ENCODE results near the gene REG1B. TPM values are rescaled to one million over a fixed set of nuclear protein-coding genes. Genes with fewer than 3 reads are reported as not detected.

Gene REG1B
- total RNA-seq, 1 donor from 2014 or later = not detected

DNA sequence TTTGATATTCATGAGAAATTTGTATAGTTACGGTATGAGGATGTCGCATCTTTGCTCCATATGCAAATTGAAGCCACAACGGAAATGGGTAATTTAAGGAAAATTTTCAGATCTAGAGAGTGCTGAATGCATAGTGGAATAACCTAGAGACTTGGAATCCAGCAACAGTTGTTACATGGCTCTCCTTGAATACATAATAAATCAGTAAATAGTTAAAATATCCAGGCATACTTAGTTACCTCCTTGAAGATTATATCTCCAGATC is 37.9 kb upstream of the REG1B start:
- Mint-ChIP-seq H3K27me3 (ENCODE audit: unreplicated experiment) (no peaks in the 10 kb centered on the region), H3K27ac (ENCODE audit: unreplicated experiment) (no peak overlapping the region), H3K4me3 (ENCODE audit: unreplicated experiment) (no peak overlapping the region), H3K36me3 (ENCODE audit: unreplicated experiment) (no peaks in the 10 kb centered on the region), H3K4me1 (ENCODE audit: low read depth, unreplicated experiment) (no peaks in the 10 kb centered on the region), H3K9me3 (ENCODE audit: unreplicated experiment) (no peaks in the 10 kb centered on the region)
- TF ChIP-seq, protein P1, sequence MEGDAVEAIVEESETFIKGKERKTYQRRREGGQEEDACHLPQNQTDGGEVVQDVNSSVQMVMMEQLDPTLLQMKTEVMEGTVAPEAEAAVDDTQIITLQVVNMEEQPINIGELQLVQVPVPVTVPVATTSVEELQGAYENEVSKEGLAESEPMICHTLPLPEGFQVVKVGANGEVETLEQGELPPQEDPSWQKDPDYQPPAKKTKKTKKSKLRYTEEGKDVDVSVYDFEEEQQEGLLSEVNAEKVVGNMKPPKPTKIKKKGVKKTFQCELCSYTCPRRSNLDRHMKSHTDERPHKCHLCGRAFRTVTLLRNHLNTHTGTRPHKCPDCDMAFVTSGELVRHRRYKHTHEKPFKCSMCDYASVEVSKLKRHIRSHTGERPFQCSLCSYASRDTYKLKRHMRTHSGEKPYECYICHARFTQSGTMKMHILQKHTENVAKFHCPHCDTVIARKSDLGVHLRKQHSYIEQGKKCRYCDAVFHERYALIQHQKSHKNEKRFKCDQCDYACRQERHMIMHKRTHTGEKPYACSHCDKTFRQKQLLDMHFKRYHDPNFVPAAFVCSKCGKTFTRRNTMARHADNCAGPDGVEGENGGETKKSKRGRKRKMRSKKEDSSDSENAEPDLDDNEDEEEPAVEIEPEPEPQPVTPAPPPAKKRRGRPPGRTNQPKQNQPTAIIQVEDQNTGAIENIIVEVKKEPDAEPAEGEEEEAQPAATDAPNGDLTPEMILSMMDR (IDR thresholded peaks at IDR 0.05; ENCODE audit: partially characterized antibody, unreplicated experiment) = no peak
- DNase-seq = no peak

DNA sequence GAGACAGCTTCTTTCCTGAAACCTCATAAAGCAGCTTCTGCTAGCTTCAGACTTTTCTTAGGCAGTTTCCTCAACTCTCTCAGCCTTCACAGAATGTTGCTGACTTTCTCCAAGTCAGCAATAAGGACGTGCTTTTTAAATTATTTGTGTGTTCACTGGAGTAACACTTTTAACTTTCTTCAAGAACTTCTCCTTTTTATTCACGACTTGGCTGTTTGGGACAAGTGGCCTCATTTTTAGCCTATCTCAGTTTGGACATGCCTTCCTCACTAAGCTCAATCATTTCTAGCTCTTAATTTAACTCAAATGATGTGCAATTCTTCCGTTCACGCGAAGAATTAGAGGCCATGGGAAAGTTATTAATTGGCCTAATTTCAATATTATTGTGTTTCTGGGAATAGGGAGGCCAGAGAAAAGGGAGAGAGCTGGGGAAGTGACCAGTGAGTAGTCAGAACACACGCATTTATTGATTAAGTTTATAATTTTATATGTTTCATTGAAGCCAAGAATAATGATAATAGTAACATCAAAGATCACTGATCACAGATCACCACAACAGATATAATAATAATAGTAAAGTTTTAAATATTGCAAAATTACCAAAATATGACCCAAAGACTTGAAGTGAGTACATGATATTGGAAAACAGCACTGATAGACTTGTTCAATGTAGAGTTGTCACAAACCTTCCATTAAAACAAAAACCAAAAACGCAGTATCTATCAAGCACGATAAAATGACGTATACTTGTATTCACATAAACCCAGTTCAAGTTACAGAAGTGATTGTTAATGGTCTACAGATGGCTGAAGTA is 37.3 kb upstream of the REG1B start:
- TF ChIP-seq, protein P1 (IDR thresholded peaks at IDR 0.05; ENCODE audit: partially characterized antibody, unreplicated experiment) = no peak
- H3K27me3 Mint-ChIP-seq (ENCODE audit: unreplicated experiment) = no peaks in the 10 kb centered on the region
- DNase-seq = no peak

DNA sequence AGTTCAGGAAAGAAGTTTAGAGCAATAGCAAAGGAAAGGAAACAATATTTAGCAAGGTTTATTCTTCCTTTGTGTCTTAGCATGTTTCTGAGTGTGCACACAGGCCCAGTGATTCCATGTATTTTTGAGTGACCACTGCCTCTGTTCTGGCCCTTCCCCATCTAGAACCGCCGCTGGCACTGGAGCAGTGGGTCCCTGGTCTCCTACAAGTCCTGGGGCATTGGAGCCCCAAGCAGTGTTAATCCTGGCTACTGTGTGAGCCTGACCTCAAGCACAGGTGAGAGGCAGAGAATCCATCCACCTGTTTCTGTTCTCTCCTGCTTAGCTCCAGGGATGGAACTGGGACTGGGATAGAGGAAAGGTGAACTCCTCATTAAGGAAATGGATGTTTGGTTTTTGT is 34.9 kb upstream of the REG1B start:
- H3K27ac Mint-ChIP-seq (ENCODE audit: unreplicated experiment) = no peak overlapping the region
- H3K4me1 Mint-ChIP-seq (ENCODE audit: low read depth, unreplicated experiment) = no peaks in the 10 kb centered on the region
- TF ChIP-seq, protein P1 (IDR thresholded peaks at IDR 0.05; ENCODE audit: partially characterized antibody, unreplicated experiment) = no peak
- no peak for DNase-seq
- no peaks in the 10 kb centered on the region for H3K9me3 Mint-ChIP-seq (ENCODE audit: unreplicated experiment)
- no peaks in the 10 kb centered on the region for H3K36me3 Mint-ChIP-seq (ENCODE audit: unreplicated experiment)
- H3K27me3 Mint-ChIP-seq (ENCODE audit: unreplicated experiment) = no peaks in the 10 kb centered on the region
- H3K4me3 Mint-ChIP-seq (ENCODE audit: unreplicated experiment) = no peak overlapping the region

More for the DNA sequence above, 37.3 kb upstream of the REG1B start:
- no peak overlapping the region for H3K27ac Mint-ChIP-seq (ENCODE audit: unreplicated experiment)
- no peak overlapping the region for H3K4me3 Mint-ChIP-seq (ENCODE audit: unreplicated experiment)
- H3K36me3 Mint-ChIP-seq (ENCODE audit: unreplicated experiment) = no peaks in the 10 kb centered on the region
- H3K4me1 Mint-ChIP-seq (ENCODE audit: low read depth, unreplicated experiment) = no peaks in the 10 kb centered on the region
- H3K9me3 Mint-ChIP-seq (ENCODE audit: unreplicated experiment) = no peaks in the 10 kb centered on the region

DNA sequence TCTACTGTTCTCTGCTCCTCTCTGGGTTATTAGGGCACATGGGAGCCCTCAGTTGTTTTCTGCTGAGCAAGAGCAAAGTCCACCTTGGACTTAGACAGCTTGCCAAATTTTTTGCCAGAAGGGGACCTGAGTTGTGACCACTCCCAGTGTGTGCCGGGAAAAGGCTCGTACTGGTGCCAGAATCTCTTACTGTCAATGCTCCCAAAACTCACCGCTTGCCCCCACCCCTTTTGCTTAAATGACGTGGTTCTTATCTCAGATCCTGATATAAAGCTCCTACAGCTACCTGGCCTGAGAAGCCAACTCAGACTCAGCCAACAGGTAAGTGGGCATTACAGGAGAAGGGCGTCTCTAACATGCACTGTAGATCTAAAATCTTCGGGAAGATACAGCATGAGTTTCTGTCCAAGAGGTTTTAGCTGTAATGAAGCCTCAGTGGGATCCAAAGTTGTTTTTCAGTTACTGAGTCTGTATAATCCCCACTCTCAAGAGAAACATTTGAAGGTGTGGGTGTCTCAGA is 32.5 kb upstream of the REG1B start, which contains the start of gene REG1A:
Gene REG1A, plus strand, starts transcription at position 295 of the 520 bp plus-strand sequence. CDS start 374 bp downstream, outside the sequence.
- Mint-ChIP-seq H3K27me3 (ENCODE audit: unreplicated experiment) (no peaks in the 10 kb centered on the region), H3K4me1 (ENCODE audit: low read depth, unreplicated experiment) (peaks cover 3% of the 10 kb centered on the region), H3K36me3 (ENCODE audit: unreplicated experiment) (no peaks in the 10 kb centered on the region), H3K4me3 (ENCODE audit: unreplicated experiment) (no peak within 1 kb of the TSS), H3K9me3 (ENCODE audit: unreplicated experiment) (no peaks in the 10 kb centered on the region), H3K27ac (ENCODE audit: unreplicated experiment) (no peak within 1 kb of the TSS)
- TF ChIP-seq, protein P1 (IDR thresholded peaks at IDR 0.05; ENCODE audit: partially characterized antibody, unreplicated experiment) = no peak
- DNase-seq = no peak

Data from glutamatergic neuron (in vitro differentiated cells).